Measurements from ENCODE around the gene CLCN1. TPM values are rescaled to one million over a fixed set of nuclear protein-coding genes. Genes with fewer than 3 reads are reported as not detected.
"Not testable (repeated sequence)": the region's sequence is repeated elsewhere in the genome, so short reads cannot be mapped to it uniquely, and the experiment has no call there.

CLCN1 gene
- polyA plus RNA-seq (ENCODE audit: insufficient read length in 4 of 4): under 1 TPM; 0.05 to 0.17 (median 0.14) TPM

DNA sequence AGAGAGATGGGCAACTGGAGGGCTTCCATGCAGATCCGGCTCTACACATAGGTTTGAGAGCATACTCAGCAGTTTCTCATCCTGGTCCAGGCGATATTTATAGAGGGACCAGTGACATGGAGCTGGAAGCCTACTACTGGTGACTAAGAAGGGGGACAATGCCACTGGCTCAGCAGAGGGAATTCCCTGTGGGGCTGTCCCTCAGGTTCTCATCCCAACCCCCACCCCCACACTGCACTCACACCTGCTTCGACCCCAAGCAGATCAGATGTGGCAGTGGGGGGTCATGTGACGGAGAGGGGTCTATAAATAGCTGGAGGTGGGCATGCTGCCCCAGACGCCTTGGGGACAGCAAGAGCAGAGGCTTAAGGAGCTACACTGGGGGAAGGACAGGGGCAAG is at the start of gene CLCN1:
Gene CLCN1 (plus strand): TSS at position 336 of the 400 bp plus-strand sequence. CDS start 102 bp downstream, outside the sequence.
- no peak for DNase-seq (ENCODE audit: low read depth in 4 of 4, low spot score in 2 of 4)

DNA sequence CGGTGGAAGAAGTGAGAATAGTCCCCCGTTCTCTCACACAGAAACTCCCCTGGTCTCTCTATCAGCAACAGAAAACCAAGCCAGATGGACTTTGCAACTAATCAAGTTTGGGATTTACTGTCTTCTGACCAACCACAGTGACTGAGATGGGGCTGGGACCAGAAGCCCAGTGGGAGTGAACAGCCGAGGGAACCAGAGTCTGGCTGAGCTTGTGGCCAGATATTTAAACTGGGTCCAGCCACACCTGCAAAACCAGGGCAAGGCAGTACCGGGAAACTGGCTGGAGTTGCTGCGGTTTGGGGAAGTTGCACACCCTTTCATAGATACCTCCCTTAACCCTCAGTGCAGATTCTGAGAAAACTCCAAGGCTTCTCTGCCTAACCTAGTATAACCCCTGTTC is 46.7 kb upstream of the CLCN1 start:
- DNase-seq (ENCODE audit: low read depth in 4 of 4, low spot score in 2 of 4): no peak

DNA sequence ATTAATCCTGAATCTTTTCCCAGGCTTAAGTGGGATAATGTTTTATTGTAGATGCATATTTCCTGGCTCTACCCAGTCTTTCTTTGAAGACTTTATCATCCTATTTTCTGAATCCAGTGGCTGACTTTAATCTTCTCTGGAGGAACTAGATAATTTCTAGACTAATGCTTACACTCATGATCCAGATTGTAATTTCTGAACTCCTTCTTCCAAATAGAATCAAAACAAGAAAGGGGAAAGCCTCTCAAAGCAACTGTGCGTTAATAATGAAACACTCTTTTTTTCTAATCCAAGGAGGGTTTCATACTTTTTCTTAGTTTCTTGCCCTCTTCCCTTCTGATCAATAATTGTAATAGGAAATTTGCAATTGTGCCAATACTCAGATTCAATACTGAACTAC is 44.7 kb upstream of the CLCN1 start:
- no peak for DNase-seq (ENCODE audit: low read depth in 4 of 4, low spot score in 2 of 4)

- DNase-seq (ENCODE audit: low read depth in 4 of 4, low spot score in 2 of 4): no peak
These were observed 43.0 kb upstream of the CLCN1 start for GRCh38 chr7:143272871-143273270.

DNA sequence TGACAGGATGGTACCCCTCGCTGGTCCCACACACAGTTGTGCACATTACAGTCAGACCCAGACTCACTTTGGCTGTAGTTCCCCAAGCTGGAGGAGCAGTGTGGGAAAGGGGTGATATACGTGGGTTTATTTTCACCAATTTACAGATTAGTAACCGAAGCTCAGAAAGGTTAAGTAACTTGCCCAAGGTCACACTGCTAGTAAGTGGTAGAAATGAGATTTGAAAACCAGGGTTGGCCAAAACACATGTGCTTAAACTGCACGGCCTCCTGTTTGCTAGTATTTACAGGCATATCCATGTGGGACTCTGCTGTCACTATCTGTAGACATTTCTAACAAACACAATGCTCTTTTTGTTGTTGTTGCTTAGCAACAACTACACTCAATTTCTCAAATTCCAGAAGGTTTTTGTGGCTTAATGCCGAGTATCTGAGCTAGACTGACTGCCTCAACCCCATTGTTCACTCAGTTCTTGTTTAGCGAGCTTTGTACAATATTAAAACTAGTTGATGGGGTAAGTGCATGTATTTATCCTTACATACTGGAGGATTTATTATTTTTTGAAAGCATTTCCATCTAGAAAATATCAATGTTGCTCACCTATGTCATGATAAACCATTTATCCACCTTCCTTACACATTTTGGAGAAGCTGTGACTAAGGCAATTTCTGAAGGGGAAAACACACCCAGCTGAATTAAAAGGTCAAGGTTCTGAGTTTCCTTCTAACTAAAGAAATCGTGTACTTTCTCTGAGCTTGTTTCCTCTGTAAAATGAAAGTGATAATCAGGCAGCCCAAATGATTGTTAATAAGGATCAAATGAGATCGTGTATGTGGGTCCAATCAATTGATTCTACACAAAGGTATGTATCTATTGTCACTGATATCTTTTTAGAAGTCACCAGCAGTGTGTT is 36.5 kb upstream of the CLCN1 start:
- peak in 1 of 4 donors; percentile 58 for DNase-seq (ENCODE audit: low read depth in 4 of 4, low spot score in 2 of 4)

GRCh38 chr7:143280160-143280559 is 35.8 kb upstream of the CLCN1 start:
- no peak for DNase-seq (ENCODE audit: low read depth in 4 of 4, low spot score in 2 of 4)

DNA sequence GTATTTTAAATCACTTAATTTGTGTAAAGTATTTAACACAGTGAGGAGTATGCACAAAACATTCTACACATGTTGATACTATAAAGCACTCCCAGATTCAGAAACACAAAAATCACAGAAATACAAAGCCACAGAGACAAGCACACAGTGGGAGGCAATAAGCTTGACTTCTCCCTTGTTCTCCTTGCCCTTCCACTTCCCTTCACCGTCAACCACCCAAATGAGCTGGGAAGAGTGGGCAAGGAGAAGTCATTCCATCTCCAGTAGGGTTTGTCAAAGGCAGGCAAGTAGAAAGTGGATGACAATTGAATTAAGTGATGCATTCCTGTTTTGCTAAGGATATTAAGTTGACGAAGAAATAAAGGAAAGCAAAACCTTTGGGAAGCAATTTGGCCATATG is 35.3 kb upstream of the CLCN1 start:
- DNase-seq (ENCODE audit: low read depth in 4 of 4, low spot score in 2 of 4): no peak

DNA sequence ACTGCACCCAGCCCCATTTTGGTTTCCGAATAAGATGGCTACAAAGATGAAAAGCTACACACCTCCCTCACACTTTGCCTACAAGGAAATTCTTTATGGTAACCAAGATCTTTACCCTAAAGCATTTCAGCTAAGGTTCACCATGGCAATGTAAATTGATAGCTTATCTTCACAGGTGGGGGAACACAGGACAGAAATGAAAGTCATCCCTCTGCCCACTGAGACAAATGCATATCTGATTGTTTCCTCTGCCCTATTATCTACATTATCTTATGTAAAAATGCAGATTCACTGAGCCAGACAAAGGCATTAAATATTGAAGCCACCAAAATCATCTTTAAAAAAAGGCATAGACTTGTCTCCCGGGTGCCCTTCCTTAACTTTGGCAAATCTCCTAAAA is 34.4 kb upstream of the CLCN1 start:
- no peak for DNase-seq (ENCODE audit: low read depth in 4 of 4, low spot score in 2 of 4)

GRCh38 chr7:143282124-143282523 is 33.8 kb upstream of the CLCN1 start:
- DNase-seq (ENCODE audit: low read depth in 4 of 4, low spot score in 2 of 4): no peak

DNA sequence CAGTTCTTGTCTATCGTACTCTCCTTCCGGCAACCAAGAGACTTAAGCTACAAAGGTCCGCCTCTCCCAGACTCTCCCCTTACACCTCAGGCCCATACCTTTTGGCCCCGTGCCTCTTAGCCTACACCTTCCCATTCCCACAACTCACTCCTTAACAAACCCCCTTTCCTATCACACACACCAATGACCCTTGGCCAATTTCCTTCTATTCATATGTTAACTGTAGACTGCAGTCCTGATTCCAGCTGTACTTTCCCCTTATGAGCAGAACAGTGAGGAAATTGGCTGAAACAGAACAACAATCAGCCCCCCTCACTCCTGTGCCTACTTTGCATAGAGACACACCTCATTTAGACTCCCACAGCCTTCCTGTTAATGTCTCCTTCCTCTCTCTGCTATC is 32.5 kb upstream of the CLCN1 start:
- no peak for DNase-seq (ENCODE audit: low read depth in 4 of 4, low spot score in 2 of 4)

DNA sequence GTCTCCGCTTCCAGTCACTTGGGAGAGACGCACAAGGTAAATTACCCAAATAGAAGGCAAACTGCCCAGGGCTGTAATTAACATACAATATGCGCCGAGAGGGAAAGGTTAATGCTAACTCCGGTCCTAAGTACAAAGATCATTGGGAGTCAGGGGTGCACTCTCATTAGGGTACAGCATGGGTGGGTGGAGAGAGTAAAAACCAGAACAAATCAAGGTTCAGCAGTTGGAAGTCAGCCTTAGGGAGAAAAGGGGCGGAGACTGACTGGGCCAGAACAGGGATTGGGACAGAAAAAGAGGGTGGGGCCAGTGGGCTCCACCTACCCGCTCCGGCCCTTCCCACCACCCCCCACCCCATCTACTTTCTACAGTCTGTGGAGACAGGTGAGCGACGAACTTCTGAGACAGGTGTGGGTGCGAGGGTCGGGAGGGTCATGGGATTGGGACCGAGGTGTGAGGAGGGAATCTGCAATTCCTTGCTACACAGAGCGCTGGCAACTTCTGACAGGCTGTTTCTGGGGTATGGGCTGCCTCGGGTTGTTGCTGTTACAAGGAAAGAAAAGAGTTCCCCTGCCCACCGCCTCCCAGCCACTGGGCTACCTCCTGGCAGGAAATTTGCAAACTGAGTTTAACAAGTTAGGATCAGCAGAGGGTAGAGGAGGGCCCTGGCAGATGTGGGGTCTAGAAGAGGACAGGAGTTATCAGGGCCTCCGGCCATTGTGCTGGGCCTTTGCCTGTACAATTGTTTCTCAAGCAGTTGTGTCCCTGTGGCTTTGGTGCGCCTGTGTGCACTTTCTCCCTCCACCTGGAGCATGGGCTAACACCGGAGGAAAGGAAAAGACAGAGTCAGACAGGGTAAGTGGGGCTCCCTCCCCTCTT is 31.1 kb upstream of the CLCN1 start, which contains the start of gene TMEM139:
Gene TMEM139 (plus strand): TSS at position 368 of the 879 bp plus-strand sequence. CDS start 1,000 bp downstream, outside the sequence.
- DNase-seq (ENCODE audit: low read depth in 4 of 4, low spot score in 2 of 4): peak in 1 of 4 donors; percentile 57

- DNase-seq (ENCODE audit: low read depth in 4 of 4, low spot score in 2 of 4): no peak
These were observed 30.5 kb upstream of the CLCN1 start for GRCh38 chr7:143285470-143285778.

GRCh38 chr7:143285806-143286521 is 29.9 kb upstream of the CLCN1 start:
- no peak for DNase-seq (ENCODE audit: low read depth in 4 of 4, low spot score in 2 of 4)

DNA sequence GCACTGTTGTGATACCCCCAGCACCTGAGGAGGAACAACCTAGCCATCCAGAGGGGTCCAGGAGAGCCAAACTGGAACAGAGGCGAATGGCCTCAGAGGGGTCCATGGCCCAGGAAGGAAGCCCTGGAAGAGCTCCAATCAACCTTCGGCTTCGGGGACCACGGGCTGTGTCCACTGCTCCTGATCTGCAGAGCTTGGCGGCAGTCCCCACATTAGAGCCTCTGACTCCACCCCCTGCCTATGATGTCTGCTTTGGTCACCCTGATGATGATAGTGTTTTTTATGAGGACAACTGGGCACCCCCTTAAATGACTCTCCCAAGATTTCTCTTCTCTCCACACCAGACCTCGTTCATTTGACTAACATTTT is 29.4 kb upstream of the CLCN1 start:
- DNase-seq (ENCODE audit: low read depth in 4 of 4, low spot score in 2 of 4): no peak

GRCh38 chr7:143287339-143287934 is 28.5 kb upstream of the CLCN1 start:
- no peak for DNase-seq (ENCODE audit: low read depth in 4 of 4, low spot score in 2 of 4)

DNA sequence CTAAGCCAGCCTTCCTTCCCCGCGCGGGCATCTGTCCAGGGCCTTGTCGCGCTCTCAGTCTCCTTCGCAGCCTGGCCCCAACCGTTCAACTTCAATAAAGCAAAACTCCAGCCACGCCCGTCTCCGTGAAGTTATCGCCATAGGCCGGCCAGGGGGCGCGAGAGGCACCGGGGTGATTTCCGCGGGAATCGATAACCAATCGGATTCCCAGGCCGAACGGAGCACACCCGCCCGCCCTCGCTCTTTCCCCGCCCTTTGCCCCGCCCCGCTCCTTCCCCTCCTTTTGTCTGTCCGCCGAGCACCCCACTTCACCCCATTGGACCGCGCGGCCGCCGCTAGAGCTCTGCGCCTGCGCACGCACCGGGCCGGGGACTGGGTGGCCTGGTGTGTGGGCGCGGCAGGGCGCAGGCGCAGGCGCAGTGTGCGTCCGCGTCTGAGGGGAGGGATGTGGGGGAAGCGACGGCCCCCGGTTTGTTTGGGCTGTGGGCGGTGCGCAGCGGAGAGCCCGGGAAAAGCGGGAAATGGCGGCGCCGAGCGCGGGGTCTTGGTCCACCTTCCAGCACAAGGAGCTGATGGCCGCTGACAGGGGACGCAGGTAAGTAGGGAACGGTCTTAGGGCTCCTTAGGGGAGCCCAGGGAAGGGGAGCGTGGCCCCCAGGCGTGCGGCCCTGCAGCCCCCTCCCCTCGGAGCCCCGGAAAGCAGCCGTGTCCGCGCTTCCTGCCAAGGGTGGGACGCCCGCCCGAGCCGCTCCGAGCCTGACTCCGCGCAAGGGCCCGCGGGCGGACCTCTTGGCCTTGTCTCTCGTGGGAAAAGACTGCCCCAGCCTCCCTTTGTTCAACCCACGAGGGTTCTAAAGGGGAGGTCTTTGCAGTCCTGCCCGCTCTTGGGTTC is 27.7 kb upstream of the CLCN1 start, which contains the start of gene CASP2:
Gene CASP2 (plus strand): TSS at position 417 of the 892 bp plus-strand sequence. CDS start 105 bp downstream, at position 522.
- DNase-seq (ENCODE audit: low read depth in 4 of 4, low spot score in 2 of 4): peak in 3 of 4 donors; percentile 90 to 93 (median 90)

DNA sequence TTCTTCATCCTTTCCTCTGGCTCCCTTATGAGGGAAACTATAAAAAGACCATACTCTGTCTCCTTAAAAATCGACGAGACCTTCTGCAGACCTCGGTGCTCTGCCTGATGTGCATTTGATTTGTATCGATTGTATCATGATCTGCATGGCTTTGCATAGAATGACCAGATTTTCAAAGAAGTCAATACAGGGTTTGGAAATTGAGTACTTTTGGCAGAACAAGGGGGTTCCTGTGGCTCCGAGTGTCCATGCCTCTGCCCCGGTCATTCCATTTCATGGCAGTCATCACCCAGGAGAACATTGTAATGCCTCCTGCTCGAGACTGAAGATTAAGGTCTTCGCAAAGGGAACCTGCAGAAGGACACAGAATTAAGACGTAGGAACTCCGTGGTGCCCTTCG is 27.1 kb upstream of the CLCN1 start:
- DNase-seq (ENCODE audit: low read depth in 4 of 4, low spot score in 2 of 4): no peak

DNA sequence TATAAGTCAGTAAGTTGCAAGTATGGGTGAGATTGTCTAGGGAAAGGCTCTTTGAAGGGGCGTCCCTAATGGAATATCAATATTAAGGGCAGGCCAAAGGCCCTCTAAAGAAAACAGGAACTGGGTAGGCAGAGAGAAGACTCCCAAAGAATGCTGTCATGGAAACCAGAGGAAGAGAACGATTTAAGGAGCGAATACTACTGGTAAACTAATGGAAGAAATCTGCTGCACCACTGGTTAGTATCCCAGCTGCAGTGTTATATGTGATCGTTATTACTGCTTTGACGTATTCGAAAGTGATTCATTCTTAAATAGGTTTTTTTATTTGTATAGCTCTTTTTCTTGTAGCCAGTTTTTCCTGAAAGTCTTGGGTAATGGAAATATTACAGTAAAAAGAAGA is 26.5 kb upstream of the CLCN1 start:
- DNase-seq (ENCODE audit: low read depth in 4 of 4, low spot score in 2 of 4): no peak

- not testable (repeated sequence) for DNase-seq (ENCODE audit: low read depth in 4 of 4, low spot score in 2 of 4)
These were observed 26.0 kb upstream of the CLCN1 start for GRCh38 chr7:143289888-143290287.
